NCI-H2196 treated with DMSO at 0.1 percent for 48 hours (cell line): ENCODE results near the gene TP53BP1.

Experiments
- DNase-seq: peaks from one replicate; lab custom pipeline; 2025; ENCODE audit not compliant: unreplicated experiment; lab: John Stamatoyannopoulos, UW

Gene TP53BP1

DNA sequence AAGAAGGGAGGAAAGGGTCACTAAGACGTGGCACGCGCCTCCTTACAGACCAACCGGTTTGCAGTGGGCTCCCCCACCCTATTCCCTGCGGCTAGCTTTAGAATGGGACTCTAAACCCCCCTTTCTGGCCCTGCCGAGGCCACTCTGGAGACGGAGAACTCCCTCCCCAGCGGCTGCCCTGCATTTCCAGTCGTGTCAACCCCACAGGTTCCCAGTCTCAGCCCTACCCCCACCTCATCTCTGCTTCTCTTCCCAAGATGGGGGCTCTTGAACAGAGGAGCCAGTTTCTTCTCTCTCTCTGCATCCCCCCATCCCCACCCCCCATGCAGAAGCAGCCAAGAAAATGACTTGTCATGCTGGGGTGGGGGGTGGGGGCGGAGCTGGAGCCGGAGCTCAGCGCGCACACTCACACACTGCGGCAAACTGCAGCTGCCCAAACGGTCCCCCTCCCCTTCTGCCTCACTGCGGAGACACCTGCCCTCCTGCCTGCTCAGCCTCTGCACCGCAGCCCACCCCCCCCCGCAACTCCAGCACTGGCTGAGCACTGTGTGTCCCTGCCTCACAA, 25.3 kb upstream of the TP53BP1 start:
- DNase-seq = no peak

DNA sequence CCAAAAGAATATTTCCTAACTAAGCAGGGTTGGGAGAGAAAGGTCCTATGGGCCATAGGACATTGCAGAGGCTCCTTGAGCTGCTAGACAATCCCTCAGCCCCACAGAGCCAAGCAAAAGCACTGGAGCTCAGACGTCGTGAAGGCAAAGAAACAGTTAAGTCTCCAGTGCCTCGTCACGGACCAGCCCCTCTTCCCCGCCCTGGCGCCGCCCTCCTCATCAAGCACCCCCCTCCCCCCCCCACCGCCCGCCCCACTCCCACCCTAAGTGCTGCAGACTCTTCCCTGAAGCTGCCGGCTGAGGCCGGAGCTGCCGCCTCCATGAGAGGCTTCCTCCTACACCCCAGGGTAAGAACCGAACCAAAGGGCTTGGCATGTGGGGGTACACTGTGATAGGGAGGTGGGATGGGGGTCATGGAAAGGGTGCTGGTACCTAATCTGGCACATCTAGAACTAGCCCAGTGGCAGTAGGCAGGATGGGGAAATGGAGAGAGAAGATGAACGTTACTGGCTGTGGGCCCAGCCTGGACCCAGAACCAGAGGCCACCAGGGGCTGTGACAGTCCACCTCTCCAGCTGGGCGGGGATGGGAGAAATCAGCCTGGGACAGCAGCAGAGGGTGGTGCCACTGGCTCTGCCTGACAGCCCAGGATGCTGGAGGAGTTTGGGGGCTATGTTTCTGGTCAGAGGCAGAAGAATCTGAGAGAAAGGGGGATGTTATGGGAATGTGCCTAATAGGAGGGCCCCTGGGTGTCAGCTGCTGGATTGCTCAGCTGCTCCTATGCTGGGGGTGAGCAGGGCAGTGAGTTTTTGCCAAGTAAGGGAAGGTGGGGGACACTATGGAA, 24.6 kb upstream of the TP53BP1 start, which contains the start of gene MAP1A:
TSS of gene MAP1A (plus strand) at position 255 of the 843 bp plus-strand sequence. CDS start 3,866 bp downstream, outside the sequence.
- DNase-seq = no peak

DNA sequence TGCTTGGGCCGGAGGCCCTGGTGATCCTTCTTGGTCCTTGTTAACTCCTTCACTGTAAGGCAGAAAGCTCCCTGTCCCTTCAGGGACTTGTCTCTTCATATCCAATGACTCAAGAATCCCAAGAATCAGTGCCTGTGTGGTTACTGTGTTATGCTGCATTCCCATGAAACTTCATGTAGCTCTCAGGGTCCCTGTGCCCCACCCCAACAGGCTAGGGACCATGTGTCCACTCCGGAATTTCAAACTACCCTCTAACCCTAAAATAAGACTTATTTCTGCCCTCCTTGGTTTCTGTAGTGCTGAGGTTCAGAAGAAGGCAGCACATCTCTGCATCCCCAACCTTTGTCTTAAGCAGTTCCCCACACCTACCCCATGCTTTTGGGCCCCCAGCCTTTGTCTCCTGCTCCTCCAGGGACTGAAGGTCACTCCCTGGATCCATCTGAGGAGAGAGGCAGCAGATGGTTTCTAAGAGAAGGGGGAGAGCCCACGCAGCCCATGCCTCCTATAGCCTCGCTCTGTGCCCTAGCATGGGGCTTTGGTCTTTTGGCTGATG, 23.9 kb upstream of the TP53BP1 start:
- DNase-seq = no peak

DNA sequence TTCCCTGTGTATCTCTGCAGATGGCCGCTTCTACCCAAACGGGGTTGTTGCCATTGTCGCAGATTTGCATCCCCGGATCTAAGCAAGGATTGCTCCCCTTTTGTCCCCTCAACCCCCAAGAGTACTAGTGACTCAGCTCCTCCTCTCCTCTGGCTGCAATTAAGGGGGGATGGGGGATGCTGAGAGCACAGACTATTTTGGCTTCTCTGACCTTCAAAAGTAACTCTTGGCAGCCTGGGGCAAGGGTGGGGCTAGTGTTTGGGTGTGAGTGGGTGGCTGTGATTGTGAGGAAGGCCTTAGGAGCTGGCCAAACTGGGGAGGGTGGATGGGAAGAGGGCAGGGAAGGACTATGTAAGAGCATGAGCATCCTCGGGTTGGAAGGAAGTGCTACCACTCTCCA, 23.2 kb upstream of the TP53BP1 start:
- no peak for DNase-seq

DNA sequence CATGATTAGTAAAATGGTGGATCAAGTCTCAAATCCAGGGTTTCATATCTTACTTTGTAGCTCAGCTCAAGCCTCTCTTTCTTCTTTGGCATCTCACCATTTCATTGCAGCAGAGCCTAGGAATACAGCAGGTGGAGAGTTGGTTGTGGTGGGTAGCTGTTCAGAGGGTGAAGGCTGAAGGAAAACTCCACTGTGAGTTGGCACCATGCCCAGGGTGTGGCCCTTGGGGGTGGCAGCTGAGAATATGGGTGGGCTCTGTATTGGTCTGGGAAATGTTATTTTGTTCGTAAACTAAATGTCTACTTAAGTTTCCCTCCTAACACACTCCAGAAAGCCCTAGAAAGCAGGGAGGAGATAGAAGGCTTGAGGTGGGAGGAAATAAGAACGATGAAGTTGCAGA, 22.8 kb upstream of the TP53BP1 start:
- no peak for DNase-seq

DNA sequence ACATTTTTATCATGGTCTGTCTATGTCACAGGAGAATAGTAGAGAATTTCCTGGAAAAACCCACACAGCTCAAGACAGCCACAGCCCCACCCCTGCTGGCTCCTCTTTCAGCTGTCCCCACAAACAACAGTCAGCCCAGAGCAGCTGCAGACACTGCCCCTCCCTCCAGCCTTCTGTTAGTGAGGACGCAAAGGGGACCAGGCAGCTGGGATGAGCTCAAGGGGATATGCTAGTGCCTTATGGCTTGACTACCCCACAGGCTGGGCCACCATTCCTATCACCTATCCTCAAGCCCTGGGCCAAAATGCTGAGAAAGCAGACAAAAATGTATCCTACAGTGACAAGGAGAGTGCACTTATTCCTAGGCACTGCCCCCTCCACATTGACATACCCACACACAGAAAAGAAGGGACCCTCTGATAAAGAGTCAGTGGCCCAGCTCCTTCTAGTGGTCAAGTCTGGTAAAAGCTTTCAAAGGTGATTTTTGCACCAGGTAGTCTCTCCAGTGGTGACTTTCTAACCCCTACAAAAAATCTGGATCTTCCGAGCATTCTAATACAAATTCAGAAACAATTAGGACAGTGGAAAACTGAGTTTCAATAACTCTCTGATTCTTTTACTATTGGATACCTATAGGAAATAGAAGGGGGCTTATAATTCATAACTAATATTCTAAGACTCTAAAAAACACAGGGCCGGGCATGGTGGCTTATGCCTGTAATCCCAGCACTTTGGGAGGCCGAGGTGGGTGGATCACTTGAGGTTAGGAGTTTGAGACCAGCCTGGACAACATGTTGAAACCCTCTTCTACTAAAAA, 21.5 kb upstream of the TP53BP1 start:
- no peak for DNase-seq

DNA sequence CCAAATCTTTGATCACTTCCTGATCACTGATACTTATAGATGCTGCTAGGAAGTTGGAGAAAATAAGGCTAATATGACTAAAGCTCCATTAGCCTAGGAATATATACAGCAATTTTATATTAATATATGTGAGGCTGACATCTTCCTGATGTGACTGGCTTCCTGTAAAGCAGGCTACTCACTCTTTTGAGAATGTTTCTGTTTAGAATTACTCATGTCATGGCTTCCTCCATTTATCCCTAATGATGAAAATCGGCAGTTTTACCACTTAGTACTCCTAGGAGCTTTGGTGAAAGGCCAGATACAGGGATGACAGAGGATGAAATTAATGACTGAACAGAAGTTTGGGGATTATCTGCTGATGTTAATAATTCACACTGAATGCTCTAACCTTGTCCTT, 20.6 kb upstream of the TP53BP1 start:
- no peak for DNase-seq

DNA sequence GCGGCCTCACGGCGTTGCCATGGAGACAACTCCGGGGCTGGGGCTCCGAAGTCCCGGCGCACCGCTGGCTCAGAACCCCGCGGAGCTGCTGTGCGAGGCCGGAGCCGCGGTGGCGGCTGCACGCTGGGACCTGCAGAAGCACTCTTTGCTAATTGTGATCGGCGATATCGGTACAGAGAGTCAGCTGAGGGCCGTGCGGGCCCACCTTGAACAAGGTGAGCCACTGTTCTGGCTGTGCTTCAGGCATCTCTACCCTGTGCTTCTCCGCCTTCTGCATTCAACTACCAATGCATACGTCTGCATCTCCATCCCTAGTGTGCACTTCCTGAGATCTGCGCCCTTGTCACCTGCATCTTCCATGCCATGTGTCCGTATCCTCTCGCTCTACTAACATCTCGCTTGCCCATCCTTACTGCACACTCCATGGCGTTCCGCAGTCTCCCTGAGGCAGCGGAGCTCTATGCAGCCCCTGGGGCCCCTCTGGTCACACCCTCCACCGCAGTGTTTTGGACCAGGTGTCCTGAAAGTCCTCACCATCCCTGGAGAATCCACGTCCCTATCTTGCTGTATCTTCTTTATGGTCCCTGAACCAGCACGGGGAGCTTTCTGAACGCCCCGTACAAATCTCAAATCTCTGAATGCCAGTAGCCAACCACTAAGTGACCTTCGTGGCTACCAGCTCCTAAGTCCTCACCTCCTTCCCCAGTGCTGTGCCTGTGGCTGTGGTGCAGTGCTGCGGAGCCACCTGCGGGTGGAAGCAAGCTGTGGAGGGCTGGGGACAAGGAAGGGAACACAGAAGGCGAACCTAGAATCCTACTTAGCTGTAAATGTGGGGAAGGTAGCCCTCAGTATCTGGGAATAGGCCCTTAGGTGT, 18.3 kb upstream of the TP53BP1 start:
- no peak for DNase-seq

DNA sequence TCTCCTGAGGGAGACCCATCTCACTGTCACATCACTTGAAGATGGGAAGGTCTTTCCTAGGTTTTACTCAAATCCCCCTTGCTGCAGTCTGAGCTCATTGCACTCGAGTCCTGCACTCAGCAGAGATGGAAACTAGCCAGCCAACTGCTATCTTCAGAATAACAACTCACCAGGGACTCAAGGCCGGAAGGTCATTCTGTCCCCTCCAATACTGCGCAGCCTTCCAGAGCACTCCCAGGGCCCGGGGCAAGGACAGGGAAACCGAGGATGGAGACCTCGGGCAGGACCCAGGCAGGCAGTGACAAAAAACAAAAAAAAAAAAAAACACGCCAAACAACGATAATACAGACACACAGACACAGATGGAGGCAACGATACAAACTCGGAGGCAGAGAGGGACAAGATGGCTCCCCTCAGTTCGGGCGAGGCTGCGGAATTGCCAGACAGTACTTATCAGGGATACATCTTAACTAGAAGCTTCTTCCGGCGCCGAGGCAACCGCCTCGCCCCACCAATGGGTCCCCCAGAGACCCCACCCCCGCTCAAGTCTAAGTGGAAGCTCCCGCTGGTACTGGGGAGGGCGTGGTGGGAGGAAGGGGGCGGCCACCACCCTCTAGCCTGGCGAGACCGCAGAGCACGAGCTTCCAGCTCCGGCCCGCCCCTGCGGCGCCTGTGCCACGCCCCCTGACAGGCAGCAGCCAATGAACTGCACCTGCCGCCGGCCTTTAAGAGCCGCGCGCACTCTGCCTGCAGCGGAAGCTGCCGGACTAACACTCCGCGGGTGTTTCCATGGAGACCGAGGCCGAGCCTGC, 17.4 kb upstream of the TP53BP1 start:
- DNase-seq = peak; percentile 80

DNA sequence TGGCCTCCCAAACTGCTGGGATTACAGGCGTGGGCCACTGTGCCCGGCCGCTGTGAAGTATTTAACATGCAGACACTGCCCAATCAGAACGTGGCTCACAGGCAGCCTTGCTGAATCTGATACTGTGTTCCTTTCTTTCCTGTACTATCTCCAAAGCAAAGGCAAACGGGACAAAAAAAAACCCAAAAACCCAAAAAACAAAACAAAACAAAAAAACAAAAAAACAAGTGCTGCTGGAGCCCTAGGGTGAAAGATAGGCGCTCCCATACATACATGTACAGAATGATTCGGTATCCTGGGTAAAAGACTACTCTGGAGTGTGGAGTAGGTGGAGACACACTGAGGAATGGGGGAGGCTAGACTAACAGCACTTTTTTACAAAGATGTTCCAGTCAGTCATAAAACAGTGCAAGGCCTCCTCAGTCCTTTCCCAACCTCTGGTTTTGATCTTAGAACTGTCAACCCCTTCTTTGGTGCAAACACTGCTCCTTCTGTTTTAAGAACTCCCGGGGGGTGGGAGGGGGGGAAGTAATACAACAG, 16.8 kb upstream of the TP53BP1 start:
- no peak for DNase-seq

DNA sequence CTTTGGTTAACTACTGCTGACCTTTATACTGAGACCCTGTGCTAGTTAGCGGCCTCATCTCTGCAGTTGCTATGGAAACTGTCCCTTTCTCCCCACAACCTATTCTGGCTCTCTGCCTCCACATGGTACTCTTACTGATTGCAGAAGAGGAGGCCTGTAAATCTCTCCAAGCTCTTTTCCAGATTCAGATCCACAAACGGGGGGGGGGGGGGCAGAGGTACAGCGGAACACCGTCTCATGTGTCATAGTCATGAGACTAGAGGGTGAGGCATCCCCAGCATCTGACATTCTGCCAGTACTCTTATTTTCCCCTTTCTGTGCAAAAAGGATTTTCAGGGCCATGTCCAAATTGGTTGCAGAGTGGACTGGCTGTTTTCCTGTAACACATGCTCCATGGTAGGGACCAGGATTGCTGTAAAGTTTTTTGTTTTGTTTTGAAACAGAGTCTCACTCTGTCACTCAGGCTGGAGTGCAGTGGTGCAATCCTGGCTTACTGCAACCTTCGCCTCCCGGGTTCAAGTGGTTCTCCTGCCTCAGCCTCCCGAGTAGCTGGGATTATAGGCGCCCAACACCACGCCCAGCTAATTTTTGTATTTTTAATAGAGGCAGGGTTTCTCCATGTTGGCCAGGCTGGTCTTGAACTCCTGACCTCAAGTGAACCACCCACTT, 16.2 kb upstream of the TP53BP1 start:
- DNase-seq = no peak

DNA sequence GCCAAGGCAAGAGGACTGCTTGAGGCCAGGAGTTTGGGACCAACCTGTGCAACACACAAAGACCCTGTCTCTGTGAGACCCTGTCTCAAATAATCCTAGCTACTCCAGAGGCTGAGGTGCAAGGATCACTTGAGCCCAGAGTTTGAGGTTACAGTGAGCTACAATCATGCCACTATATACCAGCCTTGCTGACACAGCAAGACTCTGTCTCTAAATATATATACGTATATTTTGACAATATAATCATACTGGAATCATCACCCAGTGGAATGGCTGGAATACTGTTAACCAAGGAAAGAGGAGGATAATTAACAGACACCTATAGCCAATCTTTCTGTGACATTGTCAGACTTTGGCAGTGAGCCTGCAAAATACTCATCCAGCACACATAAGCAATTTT, 15.5 kb upstream of the TP53BP1 start:
- no peak for DNase-seq

DNA sequence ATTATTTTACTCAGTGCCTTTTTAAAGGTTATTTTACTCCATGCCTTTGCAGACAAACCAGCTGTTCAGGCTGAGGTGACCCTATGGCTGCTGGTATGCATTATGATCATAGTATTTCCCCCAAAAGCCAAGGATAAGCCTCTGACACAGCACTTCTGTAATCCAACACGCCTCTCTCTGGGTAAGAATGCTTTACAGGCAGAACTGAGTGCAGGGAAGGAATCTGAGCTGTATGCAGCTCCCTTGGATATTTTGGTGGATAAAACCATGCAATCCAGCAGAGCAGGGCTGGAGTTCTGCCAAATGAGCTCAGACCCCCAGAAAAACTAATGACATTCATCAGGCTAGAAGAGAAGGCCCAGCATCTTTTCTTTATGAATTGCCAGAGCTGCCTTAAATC, 12.8 kb upstream of the TP53BP1 start:
- no peak for DNase-seq

DNA sequence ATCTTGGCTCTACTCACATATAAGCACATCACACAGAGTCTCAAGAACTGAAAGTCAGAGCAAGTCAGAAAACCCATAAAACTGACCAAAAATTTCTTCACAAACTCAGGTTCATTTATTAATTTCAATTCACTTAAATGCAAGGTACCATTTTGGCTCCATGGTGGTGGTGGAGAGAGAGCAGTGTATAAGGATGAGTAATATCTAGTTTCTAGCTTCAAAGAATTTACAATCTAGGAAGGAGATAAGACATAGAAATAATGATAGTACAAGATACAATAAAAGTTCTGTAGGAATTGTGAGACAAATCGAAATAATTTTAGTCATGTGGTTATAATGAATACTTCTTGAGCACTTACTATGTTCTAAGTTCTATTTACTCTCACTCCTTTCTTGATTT, 6.7 kb upstream of the TP53BP1 start:
- DNase-seq = no peak

DNA sequence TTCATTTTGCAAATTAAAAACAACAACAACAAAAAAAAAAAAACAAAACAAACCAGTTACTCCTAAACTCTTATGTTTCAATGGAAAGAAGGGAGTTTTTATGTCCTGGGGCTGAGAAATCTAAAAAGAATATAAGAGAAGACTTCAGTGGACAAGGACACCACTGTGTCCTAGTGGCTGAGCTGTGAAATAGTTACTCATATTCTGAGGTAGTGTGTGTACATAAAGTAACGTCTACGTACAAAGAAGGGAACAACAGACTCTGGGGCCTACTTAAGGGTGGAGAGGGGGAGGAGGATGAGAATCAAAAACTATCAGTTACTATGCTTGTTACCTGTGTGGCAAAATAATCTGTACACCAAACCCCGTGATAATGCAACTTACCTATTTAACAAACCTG, 6.0 kb upstream of the TP53BP1 start:
- DNase-seq = no peak

DNA sequence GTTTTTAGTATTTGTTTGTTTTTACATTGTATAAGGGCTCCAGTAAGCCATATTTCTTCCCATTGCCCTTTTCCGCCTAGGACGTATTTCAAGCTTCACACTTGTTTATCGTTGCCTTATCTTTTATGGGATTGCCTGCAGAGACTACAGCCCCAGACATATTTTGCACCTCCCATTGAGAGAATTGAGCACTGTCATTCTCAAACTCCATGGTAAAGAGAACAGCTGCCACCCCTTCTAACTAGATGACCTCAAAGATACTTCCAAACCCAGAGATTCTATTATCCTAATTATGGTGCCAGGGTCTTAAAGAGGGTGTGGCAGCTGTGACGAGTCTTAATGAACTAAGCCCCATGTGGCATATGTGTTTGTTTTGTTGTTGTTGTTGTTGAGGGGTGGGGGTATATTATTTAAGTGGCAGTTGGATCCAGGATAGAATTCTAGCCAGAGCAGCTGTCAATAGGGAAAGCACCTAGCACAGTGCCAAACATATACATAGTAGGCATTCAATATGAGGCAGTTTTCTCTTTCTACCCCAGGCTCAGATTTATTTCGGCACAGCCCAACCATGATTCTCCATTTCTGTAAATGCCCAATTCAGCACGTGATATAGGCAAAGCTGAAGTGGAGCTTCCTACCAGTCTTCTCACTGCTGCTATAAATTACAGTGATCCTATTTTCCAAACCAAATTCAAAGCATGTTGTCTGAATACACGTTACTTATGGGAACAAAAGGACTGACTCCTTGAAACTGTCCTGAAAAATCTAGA, 932 bp upstream of the TP53BP1 start:
- DNase-seq = no peak

DNA sequence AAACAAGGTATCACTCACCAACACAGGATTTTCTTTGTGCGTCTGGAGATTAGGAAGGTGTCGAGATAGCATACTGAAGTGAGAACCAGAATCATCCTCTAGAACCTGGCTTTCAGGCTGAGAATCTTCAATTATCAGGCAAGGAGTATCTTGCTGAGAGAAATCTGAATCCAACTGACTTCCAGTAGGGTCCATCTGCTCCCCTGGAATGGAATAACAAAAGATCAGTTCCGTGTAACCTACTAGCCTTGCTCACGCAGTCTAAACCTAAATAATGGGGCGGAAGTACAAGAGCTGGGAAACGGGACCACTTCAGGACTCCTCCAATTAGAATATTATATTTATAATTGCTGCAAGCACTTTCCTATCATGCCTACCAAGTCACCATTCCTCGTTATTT, 690 bp downstream of the TP53BP1 start:
- no peak for DNase-seq

DNA sequence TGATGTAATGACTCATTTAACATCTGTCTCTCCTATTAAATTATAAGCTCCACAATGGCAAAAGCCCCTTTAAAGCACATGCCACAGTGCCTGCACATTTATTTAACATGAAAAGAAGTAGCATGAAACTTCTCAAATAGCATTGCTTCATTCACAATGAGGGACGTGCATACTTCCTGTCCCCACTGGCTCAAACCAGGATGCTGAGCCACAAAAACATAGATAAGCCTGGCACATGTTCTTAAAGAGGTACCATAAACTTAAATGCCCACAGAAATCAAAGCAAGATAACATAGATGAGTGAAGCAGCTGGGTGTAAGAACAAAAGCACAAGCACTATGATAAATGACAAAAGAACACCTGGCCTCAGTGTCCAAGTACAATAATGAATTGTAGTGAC, 3.8 kb downstream of the TP53BP1 start:
- no peak for DNase-seq
